HepG2 (cell line): ENCODE data around the gene YIF1A. TPM values are rescaled to one million over a fixed set of nuclear protein-coding genes. Genes with fewer than 3 reads are reported as not detected.
A peak's percentile ranks its signal among the peaks of the same experiment; 100 is the strongest.

Experiments
- ARNT ChIP-seq: fragments of 450-650 bp; IDR thresholded peaks from 2 replicates; pipeline ENCODE4 v1.6.1; 2017
- CCAR2 ChIP-seq: fragments of 200-400 bp; formaldehyde crosslinking; optimal IDR thresholded peaks from 2 replicates; pipeline ENCODE3; 2018; ENCODE audit warnings: low read depth, mild to moderate bottlenecking, low read length, moderate library complexity
- FOXM1 ChIP-seq: sonication (generic); formaldehyde crosslinking; IDR thresholded peaks from 2 replicates; pipeline ENCODE4 v1.5.0; 2020; ENCODE audit warnings: missing genetic modification reagents
- GFI1 ChIP-seq: sonication (generic); formaldehyde crosslinking; IDR thresholded peaks from 2 replicates; pipeline ENCODE4 v1.5.0; 2020; ENCODE audit warnings: missing genetic modification reagents, mild to moderate bottlenecking, borderline replicate concordance
- KLF12 ChIP-seq: sonication (generic); formaldehyde crosslinking; IDR thresholded peaks from 2 replicates; pipeline ENCODE4 v1.4.0; 2020; ENCODE audit warnings: missing genetic modification reagents, borderline replicate concordance
- KLF13 ChIP-seq: sonication (generic); formaldehyde crosslinking; IDR thresholded peaks from 2 replicates; pipeline ENCODE4 v1.4.0; 2020; ENCODE audit warnings: mild to moderate bottlenecking, missing genetic modification reagents
- NAIF1 ChIP-seq: sonication (generic); formaldehyde crosslinking; IDR thresholded peaks from 2 replicates; pipeline ENCODE4 v1.5.0; 2020; ENCODE audit warnings: mild to moderate bottlenecking, missing genetic modification reagents, borderline replicate concordance
- ZNF337 ChIP-seq: sonication (generic); formaldehyde crosslinking; IDR thresholded peaks from 2 replicates; pipeline ENCODE4 v1.5.1; 2020; ENCODE audit warnings: missing genetic modification reagents, low read depth, mild to moderate bottlenecking, borderline replicate concordance
- polyA plus RNA-seq, 8 experiments: library from polyadenylated mRNA; depleted of rRNA in 3 of 8; stranded (reverse) in 7 of 8; unstranded in 1 of 8; fragments of >200 nt; fragmentation: Illumina TruSeq in 4 of 8; extraction: Trizol in 4 of 8; gene quantifications; 2 replicates each; pipeline versions ENCODE4 v1.2.1 to v1.2.3, GENCODE V29; 2011 to 2016; ENCODE audit warnings: low read depth in 4 of 8, missing spikeins in 1 of 8, mixed read lengths in 1 of 8; ENCODE audit not compliant: insufficient read depth in 1 of 8
- total RNA-seq, 5 experiments: library from RNA; depleted of rRNA; stranded (reverse); fragments of >200 nt; fragmentation: Illumina TruSeq; extraction: Trizol; gene quantifications; 2 replicates each; pipeline ENCODE4 v1.2.3, GENCODE V29; 2016; ENCODE audit warnings: low read depth in 1 of 5
- TF ChIP-seq, protein P1 (sequence below): sonication (generic); formaldehyde crosslinking; IDR thresholded peaks from 2 replicates; pipeline ENCODE4 v1.5.0; 2020; ENCODE audit warnings: mild to moderate bottlenecking, missing genetic modification reagents, moderate library complexity
- TF ChIP-seq, protein P2 (sequence below): sonication (generic); formaldehyde crosslinking; IDR thresholded peaks from 2 replicates; pipeline ENCODE4 v1.5.1; 2020; ENCODE audit warnings: missing genetic modification reagents, mild to moderate bottlenecking, borderline replicate concordance
- TF ChIP-seq, protein P3 (sequence below): sonication (generic); formaldehyde crosslinking; conservative IDR thresholded peaks from 2 replicates; pipeline ENCODE4 v1.8.1; 2023; ENCODE audit warnings: missing genetic modification reagents
- TF ChIP-seq, protein P4 (sequence below): sonication (generic); formaldehyde crosslinking; IDR thresholded peaks from 2 replicates; pipeline ENCODE4 v1.9.0; 2021; ENCODE audit warnings: missing genetic modification reagents, mild to moderate bottlenecking, borderline replicate concordance

YIF1A gene
- total and polyA plus RNA-seq, 2 of the 13 experiments (the other 11 are each of a cell fraction or from before 2014, with no cell fraction given) = 133 to 145 TPM

DNA sequence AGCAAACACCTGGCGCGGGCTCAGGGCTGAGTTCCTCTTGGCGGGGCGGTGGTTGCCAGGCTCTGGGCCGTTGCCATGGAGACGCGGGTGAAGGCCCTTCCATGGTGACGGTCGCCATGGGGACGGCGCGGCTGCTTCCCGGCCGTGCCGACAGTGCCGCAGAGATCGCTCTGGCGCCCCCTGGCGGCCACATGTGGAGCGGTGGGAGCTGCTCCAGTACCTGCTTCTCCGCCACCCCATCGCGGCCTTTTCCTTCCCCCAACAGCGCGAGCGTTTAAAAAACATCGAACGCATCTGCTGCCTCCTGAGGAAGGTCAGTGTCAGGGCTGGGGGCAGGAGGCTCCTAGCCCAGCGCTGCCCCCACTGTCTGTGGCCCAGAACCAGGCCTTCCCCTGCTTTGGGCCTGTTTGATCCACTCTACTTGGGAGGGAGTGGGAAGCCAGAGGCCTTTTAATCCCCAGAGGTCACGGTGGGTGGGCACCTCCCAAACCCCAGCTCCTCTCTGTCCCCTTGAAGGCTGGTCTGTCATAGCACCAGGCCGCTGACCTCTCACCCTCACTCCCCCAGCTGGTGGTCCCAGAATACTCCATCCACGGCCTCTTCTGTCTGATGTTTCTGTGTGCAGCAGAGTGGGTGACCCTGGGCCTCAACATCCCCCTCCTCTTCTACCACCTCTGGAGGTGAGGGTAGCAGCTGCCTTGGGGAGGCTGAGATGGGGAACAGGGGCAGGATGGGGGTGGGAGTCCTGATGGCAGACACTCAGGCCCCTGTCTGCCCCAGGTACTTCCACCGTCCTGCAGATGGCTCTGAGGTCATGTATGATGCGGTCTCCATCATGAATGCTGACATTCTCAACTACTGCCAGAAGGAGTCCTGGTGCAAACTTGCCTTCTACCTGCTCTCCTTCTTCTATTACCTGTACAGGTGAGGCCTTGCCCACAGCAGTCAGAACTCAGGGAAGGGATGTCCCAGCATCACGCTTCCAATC is 6.2 kb downstream of the YIF1A start (continued):
- no peak for TF ChIP-seq NAIF1 (CRISPR knock-in tag)
- TF ChIP-seq KLF12 (CRISPR knock-in tag) = no peak
- TF ChIP-seq, protein P1, sequence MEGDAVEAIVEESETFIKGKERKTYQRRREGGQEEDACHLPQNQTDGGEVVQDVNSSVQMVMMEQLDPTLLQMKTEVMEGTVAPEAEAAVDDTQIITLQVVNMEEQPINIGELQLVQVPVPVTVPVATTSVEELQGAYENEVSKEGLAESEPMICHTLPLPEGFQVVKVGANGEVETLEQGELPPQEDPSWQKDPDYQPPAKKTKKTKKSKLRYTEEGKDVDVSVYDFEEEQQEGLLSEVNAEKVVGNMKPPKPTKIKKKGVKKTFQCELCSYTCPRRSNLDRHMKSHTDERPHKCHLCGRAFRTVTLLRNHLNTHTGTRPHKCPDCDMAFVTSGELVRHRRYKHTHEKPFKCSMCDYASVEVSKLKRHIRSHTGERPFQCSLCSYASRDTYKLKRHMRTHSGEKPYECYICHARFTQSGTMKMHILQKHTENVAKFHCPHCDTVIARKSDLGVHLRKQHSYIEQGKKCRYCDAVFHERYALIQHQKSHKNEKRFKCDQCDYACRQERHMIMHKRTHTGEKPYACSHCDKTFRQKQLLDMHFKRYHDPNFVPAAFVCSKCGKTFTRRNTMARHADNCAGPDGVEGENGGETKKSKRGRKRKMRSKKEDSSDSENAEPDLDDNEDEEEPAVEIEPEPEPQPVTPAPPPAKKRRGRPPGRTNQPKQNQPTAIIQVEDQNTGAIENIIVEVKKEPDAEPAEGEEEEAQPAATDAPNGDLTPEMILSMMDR (CRISPR knock-in tag) = peak; percentile 98
- TF ChIP-seq KLF13 (CRISPR knock-in tag) = no peak
- TF ChIP-seq, protein P2, sequence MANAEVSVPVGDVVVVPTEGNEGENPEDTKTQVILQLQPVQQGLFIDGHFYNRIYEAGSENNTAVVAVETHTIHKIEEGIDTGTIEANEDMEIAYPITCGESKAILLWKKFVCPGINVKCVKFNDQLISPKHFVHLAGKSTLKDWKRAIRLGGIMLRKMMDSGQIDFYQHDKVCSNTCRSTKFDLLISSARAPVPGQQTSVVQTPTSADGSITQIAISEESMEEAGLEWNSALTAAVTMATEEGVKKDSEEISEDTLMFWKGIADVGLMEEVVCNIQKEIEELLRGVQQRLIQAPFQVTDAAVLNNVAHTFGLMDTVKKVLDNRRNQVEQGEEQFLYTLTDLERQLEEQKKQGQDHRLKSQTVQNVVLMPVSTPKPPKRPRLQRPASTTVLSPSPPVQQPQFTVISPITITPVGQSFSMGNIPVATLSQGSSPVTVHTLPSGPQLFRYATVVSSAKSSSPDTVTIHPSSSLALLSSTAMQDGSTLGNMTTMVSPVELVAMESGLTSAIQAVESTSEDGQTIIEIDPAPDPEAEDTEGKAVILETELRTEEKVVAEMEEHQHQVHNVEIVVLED (CRISPR knock-in tag) = no peak
- TF ChIP-seq, protein P3, sequence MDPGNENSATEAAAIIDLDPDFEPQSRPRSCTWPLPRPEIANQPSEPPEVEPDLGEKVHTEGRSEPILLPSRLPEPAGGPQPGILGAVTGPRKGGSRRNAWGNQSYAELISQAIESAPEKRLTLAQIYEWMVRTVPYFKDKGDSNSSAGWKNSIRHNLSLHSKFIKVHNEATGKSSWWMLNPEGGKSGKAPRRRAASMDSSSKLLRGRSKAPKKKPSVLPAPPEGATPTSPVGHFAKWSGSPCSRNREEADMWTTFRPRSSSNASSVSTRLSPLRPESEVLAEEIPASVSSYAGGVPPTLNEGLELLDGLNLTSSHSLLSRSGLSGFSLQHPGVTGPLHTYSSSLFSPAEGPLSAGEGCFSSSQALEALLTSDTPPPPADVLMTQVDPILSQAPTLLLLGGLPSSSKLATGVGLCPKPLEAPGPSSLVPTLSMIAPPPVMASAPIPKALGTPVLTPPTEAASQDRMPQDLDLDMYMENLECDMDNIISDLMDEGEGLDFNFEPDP = no peak
- no peak for TF ChIP-seq FOXM1 (CRISPR knock-in tag)
- TF ChIP-seq ARNT = no peak
- TF ChIP-seq ZNF337 (CRISPR knock-in tag) = no peak
- TF ChIP-seq CCAR2 = no peak
- TF ChIP-seq, protein P4, sequence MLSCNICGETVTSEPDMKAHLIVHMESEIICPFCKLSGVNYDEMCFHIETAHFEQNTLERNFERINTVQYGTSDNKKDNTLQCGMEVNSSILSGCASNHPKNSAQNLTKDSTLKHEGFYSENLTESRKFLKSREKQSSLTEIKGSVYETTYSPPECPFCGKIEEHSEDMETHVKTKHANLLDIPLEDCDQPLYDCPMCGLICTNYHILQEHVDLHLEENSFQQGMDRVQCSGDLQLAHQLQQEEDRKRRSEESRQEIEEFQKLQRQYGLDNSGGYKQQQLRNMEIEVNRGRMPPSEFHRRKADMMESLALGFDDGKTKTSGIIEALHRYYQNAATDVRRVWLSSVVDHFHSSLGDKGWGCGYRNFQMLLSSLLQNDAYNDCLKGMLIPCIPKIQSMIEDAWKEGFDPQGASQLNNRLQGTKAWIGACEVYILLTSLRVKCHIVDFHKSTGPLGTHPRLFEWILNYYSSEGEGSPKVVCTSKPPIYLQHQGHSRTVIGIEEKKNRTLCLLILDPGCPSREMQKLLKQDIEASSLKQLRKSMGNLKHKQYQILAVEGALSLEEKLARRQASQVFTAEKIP = no peak
- TF ChIP-seq GFI1 (CRISPR knock-in tag) = no peak
